ENCODE data around the gene FBXO48.
"Not testable (repeated sequence)": the region's sequence is repeated elsewhere in the genome, so short reads cannot be mapped to it uniquely, and the experiment has no call there.

The FBXO48 gene, protein sequence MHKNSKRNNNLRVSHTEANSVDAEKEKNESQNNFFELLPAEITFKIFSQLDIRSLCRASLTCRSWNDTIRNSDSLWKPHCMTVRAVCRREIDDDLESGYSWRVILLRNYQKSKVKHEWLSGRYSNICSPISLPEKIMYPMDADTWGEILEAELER

DNA sequence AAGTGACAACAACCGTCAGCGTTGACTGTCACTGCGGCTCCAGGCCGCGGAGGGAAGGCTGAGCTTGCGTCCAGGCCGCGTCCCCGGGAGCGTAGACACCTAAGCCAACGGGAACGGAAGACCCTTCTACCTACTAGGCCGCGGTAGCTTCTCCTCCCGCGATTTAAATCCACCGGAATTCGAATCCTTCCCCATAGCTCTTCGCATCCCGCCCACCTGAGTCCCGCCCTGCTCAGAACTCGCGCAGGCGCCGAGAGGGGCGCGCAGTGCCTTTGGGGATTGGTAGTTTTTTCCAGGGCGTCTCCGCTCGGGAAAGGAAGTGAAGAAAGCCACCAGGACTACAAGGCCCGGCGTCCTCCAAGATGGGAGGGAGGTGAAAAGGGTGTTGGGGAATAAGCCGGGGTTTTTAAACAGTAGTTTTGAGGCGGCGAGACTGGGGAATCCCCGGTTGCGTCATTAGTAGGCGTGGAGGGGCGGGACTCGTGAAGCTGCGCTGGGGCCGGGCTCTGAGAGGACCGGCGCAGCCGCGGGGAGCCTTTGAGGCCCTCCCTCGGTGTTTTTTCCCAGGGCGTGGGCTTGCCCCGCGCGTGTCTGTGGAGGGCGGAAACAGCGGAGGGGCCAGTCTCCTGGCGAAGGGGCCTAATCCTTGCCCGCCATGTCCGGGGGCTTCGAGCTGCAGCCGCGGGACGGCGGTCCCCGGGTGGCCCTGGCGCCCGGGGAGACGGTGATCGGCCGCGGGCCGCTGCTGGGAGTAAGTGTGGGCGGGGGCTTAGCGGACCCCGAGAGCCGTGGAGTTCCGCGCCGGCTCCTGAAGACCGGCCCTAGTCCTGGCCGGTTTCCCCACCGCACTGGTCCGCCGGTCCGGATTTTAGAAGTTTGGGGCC is at the start of gene FBXO48, which contains the start of gene APLF:
TSS of gene FBXO48 (minus strand) at position 218 of the 884 bp plus-strand sequence. CDS start 2,149 bp downstream, outside the sequence.
TSS of gene APLF (plus strand) at position 509 of the 884 bp plus-strand sequence. CDS start at position 656, 147 bp downstream.
- DNase-seq (ENCODE audit: low read depth in 2 of 2): peak; percentile 96

DNA sequence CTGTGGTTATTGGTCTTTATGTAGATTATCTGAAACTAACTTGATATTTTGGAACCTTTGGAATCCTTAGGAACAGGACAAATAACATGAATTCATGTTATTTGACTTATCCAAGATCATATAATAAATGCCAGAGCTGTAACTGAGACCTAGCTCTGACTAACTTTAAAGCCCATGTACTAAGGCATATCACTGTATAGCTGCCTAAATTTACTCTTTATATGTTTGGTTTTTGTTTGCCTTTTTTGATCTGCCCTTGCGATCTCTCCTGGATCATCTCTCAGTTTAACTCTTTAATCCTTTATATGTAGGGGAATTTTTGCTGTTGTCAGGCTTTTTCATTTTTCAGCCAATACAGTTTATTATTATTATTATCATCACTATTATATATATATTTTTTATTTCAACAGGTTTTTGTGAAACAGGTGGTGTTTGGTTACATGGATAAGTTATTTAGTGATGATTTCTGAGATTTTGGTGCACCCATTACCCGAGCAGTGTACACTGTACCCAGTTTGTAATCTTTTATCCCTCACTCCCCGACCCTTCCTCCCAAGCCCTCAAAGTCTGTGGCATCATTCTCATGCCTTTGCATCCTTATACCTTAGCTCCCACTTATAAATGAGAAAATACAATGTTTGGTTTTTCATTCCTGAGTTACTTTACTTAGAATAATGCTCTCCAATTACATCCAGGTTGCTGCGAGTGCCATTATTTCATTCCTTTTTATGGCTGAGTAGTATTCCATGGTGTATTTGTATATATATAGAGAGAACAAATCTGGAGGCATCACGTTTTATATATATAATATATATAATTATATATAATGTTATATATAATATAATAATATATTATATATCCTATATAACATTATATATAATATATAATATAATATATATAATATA is 49.2 kb upstream of the FBXO48 start:
- no peak for DNase-seq (ENCODE audit: low read depth in 2 of 2)

DNA sequence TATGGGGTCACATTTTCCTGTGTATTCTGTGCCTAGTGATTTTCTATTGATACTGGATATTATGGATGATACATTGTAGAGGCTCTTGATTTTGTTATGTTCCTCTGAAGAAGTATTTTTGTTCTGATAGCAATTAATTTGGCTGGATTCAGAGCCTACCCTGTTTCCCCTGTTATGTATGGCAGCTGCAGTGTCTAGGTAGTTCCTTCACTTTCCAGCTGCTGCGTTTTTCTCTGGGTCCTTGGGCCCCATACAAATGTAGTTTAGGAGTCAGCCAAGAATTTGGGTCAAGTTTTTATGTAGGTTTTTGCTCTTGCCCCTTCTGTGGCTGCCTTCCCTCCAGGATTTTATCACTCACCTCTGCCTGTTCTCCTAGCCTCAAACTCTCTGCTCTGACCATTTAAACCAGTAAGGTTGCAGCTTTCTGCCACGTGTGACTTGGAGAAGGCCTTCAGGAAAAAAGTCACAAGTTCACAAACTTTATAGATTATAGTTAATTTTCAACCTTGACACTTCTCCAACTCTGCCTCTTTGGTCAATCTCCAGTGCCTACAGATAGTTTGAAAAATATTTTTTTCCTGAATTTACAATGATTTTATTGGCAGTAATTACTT is 47.3 kb upstream of the FBXO48 start:
- no peak for DNase-seq (ENCODE audit: low read depth in 2 of 2)

DNA sequence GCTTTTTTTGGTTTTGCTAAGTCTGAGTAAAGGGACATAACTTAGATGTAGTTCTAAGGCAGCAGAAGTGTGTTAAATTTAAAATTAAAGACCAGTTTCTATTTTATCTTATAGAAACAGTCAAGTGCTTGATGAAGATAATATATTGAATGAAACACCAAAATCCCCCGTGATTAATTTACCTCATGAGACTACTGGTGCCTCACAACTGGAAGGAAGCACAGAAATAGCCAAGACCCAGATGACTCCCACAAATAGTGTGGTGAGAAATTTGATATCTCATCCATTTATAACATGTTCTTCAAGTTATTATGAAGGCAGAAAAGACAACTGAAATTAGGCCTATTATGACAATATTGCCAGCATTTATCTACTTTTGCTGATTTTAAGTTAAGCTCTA is 45.9 kb upstream of the FBXO48 start:
- no peak for DNase-seq (ENCODE audit: low read depth in 2 of 2)

DNA sequence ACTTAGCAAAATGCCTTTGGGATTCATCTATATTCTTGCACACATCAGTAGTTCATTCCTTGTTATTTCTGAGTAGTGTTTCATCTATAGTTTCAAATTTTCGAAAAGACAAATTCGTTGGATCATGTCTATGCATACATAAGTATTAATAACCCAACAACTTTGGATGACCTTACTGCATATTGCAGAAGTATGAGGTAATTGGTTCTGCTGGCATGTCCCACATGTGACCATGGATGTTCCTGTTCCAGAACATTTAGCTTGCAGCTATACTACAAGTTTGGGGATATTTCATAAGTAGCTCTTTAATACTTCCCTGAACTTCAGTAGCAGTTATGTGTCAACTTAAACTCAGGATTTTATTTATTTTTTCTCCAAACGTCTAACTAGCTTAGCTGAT is 45.2 kb upstream of the FBXO48 start:
- DNase-seq (ENCODE audit: low read depth in 2 of 2): no peak

DNA sequence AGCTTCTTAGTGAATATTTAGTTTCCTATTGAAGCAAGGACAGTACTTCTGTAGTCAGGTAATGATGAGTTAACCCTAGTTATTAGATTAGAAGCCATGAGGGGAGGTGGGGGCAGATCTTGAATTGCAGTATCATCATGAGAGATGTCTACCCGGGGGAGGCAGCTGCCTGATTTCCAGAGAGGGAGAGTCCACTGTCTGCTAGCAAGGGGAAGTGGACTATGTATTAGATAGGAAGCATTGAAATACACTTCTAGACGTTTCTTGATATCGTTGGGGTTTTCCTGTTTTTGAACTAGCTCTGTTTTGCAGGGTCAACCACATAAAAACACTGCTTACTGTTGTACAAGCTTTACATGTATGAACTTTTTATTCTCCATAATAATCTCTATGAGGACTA is 39.1 kb upstream of the FBXO48 start:
- no peak for DNase-seq (ENCODE audit: low read depth in 2 of 2)

DNA sequence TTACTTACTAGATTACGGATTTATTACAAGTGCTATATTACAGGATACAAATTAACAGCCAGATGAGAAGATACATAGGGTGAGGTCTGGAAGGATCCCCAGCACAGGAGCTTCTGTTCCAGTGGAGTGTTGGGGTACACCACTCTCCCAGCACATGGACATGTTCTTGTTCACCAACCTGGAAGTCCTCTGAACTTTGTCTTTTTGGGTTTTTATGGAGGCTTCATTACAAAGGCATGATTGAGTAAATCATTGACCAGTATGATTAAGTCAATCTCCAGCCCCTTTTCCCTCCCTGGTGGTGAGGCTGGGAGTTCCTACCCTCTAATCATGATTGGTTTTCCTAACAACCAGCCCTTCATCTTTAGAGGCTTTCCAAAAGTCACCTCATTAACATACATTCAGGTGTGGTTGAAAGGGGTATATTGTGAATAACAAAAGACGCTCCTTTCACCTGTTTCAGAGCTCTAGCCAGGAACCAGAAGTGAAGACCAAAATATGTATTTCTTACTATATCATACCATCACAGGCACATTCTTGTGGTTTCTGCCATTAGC is 38.6 kb upstream of the FBXO48 start:
- DNase-seq (ENCODE audit: low read depth in 2 of 2): no peak

DNA sequence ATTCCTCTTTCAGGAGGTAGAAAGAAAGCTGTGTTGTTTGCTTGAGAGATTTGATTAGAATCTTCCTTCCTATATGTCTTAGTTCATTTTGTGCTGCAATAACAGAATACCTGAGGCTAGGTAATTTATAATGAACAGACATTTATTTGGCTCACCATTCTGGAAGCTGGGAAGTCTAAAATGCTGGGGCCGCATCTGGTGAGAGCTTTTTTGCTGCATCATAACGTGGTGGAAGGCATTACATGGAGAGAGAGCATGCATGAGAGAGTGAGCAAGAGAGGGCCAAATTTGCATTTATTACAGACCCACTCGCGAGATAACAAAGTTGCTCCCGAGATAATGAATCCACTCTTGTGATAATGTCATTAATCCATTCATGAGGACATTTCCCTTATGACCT is 34.7 kb upstream of the FBXO48 start:
- DNase-seq (ENCODE audit: low read depth in 2 of 2): no peak

DNA sequence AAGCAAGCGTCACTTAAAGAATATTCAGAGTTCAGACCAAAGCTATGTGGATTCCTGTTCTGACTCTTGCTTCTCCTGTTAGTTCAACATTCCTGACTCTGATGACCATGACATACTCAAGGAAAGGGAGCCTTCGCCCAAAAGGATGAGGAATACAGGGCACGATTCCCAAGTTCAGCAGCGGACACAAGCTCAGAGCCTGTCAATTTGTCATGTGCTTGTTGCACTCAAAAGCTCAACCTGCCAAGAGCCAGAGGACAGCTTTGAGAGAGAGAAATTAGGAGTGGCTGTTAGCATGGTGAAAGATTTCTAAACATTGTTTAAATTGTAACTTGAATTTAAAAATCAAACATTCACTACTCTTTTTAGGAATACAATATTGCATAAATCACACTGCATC is 33.6 kb upstream of the FBXO48 start:
- no peak for DNase-seq (ENCODE audit: low read depth in 2 of 2)

DNA sequence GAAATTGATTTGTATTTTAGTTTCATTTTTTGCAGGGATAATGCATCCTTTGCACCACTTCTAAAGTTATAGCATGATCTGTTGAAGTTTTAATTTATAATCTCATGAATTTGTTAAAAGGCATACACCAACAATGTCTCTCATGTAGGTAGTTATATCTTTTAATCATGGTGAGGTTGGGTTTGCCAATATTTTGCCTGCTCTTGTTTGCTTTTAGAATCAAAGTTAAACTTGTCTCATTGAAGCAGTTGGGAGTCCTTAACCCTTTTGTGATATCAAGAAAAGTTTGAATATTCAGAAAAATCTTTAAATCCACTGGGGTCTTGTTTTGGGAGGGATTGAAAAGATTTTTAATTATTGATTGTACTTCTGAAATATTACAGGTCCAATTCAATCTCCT is 32.0 kb upstream of the FBXO48 start:
- DNase-seq (ENCODE audit: low read depth in 2 of 2): no peak

DNA sequence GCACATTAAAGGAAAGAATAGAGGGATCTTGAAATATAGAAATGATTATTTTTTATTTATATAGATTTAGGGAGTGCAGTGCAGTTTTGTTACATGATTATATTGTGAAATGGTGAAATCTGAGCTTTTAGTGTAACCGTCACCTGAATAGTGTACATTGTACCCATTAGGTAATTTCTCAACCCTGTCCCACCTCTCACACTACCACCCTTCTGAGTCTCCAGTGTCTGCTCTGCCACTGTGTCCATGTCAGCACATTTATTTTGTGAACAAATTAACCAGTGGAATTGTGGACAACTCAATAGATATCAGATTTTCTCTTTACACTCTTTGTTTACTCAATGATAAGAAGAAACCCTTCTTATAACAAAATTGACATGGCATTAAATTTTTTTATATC is 24.5 kb upstream of the FBXO48 start:
- no peak for DNase-seq (ENCODE audit: low read depth in 2 of 2)

DNA sequence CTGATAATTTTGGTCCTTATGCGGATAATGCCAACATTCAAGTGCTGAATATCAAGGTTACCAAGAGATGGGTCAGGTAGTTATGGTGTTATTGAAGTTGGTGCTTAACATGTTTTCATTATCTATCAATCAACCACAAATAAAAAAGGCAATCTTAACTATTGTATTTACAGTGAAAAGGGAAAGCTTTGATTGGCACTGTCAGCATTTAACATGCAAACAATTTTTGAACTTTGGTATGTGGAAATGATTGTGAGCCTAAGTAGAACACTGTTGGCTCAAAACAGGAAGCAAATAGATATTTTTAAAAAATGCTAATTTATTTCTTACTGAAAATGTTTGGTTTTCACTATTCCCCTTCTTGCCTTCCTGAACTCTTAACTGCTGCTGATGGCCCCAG is 22.2 kb upstream of the FBXO48 start:
- no peak for DNase-seq (ENCODE audit: low read depth in 2 of 2)

DNA sequence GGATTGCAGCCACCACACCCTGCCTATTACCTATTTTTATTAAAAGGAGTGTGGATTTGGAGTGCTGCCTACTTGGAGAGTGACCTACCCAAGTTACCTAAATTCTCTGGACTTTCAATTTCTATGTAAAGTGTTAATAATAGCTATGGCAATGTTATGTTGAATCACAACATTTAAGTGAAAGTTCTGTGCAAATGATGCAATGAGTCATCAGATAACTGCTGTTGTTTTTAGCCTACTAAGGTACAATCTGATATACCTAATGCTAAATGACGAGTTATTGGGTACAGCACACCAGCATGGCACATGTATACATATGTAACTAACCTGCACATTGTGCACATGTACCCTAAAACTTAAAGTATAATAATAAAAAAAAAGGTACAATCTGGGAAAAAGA is 21.5 kb upstream of the FBXO48 start:
- not testable (repeated sequence) for DNase-seq (ENCODE audit: low read depth in 2 of 2)

DNA sequence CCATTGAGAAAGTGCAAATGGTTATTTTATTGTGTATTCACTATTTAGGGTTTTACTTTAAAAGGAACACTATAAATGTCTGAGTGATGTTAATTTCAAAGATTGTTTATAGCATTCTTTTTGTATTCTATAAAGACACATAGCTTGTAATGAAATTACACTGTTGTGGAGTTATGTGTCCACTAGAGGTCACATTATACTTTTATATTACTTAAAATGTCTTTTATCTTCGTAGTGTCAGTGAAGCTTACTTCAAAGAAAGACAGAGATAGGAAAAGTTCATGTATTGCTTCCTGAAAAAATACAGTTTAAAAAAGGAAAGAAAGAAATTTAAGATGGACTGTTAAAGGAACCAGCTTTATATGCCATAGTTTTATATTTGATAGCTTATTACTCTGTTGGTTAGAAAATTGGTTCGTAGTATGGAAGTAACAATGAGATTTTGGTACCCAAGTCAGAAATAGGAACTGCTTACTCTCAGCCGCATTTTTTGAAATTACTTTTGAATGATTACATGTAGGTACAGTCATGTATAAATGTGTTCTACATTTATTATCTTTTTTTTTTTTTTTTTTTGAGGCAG is 20.8 kb upstream of the FBXO48 start:
- DNase-seq (ENCODE audit: low read depth in 2 of 2): no peak

DNA sequence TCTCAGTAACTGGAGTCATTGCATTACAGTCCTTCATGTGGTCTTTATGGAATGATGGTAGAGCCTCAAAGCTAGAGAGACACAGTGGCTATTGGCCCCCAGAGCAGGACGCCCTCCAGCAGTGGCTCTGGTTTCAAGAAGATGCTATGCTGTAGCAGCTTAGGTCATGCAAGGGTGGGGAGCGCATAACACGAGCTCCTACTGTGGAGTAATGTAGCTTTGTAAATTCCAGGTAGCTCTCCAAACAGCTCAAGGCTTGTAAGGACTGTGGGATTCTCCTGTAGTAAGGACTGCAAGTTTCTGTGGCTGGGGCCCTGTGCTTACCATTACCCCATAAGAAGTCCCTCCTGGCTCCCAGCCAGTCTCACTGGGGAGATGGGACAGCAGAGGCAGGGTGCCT is 15.9 kb upstream of the FBXO48 start:
- DNase-seq (ENCODE audit: low read depth in 2 of 2): no peak

DNA sequence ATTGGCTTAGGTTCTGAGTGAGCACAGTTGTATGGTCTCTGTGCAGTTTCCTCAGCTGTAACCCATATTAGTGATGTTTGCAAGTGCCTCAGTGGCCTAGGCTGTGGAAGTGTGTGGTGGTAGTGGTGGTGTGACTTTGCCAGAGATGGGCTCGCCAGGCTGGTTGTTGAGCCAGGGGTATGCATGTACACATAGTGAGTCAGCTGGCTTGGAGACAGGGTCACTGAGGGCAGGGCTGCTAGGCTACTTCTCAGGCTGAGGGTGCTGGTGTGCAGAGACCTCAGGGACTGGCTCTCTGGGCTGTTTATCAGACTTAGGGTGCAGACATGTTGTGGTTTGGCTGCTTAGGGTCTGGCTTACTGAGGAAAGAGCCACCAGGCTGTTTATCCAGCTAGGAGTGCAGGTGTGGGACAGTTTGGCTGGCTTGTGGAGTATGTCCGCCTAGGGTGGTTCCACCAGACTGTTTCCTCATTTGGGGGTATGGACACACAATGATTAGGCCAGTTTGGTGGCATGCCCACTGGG is 15.3 kb upstream of the FBXO48 start:
- DNase-seq (ENCODE audit: low read depth in 2 of 2): no peak

DNA sequence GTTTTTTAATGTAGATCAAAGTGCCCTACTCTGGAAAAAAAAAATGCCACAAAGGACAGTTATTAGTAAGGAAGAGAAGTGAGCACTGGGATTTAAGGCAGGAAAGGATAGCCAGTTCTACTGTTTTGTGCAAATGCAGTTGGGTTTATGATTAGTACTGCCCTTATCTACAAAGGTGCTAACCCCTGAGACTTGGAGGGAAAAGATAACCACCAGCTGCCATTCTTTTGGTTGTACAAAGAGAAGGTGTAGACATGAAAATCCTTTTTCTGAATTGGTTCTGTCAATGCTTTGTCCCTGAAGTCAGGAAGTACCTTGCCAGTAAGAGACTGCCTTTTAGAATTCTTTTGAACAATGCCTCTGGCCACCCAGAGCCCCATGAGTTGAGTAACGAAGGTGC is 11.6 kb upstream of the FBXO48 start:
- no peak for DNase-seq (ENCODE audit: low read depth in 2 of 2)

DNA sequence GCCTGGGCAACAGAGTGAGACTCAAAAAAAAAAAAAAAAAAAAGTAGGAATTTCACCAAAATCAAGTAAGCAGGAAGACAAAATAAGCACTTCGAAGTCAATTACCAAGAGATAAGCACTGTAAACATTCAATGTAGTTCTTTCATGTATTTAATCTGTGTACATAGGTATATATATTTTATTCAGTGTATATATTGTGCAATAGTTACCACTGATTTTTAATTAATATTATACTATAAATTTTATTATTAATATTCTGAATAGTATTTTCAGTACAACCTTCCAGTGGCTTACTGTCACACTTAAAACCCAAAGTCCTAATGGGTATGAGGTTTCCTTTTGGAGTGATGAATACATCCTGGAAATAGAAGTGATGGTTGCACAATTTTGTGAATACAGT is 9.4 kb upstream of the FBXO48 start:
- no peak for DNase-seq (ENCODE audit: low read depth in 2 of 2)

DNA sequence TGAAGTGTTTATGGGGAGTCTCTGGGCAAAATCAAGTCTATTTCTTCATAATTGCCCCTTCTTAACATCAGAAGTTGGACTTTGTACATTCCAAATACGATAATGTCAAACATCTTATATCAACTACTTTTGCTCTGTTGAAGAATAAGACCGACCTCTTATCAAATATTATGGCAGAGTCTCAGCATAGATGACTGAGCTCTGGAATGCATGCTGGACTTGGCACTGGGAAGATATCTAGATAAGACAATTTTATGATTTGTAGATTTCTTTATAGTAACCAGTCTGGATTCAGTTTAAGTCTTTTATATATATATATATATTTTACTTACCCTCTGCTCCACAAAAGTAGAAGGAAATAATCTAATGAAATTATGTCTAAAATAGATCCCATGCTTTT is 8.5 kb upstream of the FBXO48 start:
- DNase-seq (ENCODE audit: low read depth in 2 of 2): no peak

DNA sequence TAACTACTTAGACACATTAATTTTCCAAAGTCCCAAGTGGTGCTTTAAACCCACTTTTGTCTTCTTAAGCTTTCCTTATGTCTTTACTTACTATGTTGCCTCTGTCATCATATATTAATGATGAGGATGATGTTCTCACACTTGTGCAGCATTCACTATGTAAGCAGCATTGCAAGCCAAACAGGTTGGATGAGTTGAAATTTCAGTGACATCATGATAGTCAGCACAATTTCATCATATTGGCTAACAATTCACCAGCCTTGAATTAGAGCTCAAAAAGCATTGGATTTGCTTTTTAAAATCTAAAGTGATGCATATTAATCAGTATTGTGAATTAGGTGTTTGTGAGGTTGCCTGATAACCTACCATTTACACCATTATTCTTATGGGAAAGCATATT is 8.0 kb upstream of the FBXO48 start:
- no peak for DNase-seq (ENCODE audit: low read depth in 2 of 2)

Measured in stimulated activated CD8-positive, alpha-beta memory T cell treated with anti-CD3 and anti-CD28 coated beads, Interleukin-2, amount 100 ng/mL, for 1 hour (primary cell).